Sigmoid colon (tissue), 4 donors: ENCODE data around the gene GADD45B.

Experiments
- CTCF ChIP-seq, 4 experiments: fragments of 450-650 bp in 3 of 4; fragments of 200-600 bp in 1 of 4; IDR thresholded peaks; one replicate each; pipeline ENCODE4 v1.5.1; 2016 to 2019; ENCODE audit warnings: antibody characterized with exemption in 4 of 4, mild to moderate bottlenecking in 3 of 4, moderate library complexity in 2 of 4
- EP300 ChIP-seq, 4 donors: sonication (generic); formaldehyde crosslinking; IDR thresholded peaks; one replicate each; pipeline ENCODE4 v1.6.1; 2017; ENCODE audit warnings: antibody characterized with exemption in 4 of 4
- POLR2A ChIP-seq, 2 donors: fragments of 450-650 bp; IDR thresholded peaks; one replicate each; pipeline ENCODE4 v1.6.1; 2016; ENCODE audit warnings: antibody characterized with exemption in 2 of 2, mild to moderate bottlenecking in 2 of 2, moderate library complexity in 2 of 2
- POLR2AphosphoS5 ChIP-seq, 4 donors: sonication (generic); formaldehyde crosslinking; IDR thresholded peaks; one replicate each; pipeline ENCODE4 v1.6.1; 2017; ENCODE audit warnings: antibody characterized with exemption in 4 of 4

GRCh38 chr19:2500156-2500555 is 24.2 kb downstream of the GADD45B start:
- TF ChIP-seq CTCF (IDR thresholded peaks at IDR 0.05) (no peak), POLR2A (IDR thresholded peaks at IDR 0.05) (no peak), POLR2AphosphoS5 (IDR thresholded peaks at IDR 0.05) (no peak), EP300 (IDR thresholded peaks at IDR 0.05) (no peak)
